ENCODE data around the gene LYRM1.

DNA sequence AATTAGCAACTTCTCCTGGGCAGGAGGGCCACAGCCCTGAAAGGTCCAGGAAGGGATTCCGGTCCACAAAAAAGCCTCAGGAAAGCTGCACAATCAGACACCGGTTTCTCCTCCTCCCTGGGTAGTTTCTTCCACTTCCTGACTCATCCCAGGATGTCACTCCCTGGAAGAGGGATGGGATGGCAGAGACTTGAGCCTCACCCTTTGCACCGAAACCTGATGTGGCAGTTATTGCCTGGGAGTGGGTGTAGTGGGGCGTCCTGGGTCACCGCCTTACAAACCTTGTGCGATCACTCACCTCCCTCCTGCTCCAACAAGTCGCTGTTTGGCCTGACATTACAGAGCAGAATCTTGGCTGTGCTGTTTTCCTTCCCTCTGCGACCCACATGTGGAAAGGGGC lies 70.8 kb downstream of the LYRM1 start:
- TF ChIP-seq GATA2 (IDR thresholded peaks at IDR 0.05; ENCODE audit: low read depth, low read length) (no peak), GATA3 (IDR thresholded peaks at IDR 0.05; ENCODE audit: low read depth, low read length) (no peak)
